HG03442 (cell line): ENCODE results near the gene MCUB.

ENCODE experiments used
- ATAC-seq: cut with Tn5 transposase; IDR thresholded peaks from one replicate; pipeline ENCODE4 v1.9.1; 2021; ENCODE audit warnings: mild to moderate bottlenecking, moderate library complexity; ENCODE audit not compliant: unreplicated experiment

The MCUB gene

GRCh38 chr4:109627361-109627760 is 67.3 kb downstream of the MCUB start:
- ATAC-seq = no peak

GRCh38 chr4:109629775-109630174 is 69.7 kb downstream of the MCUB start:
- no peak for ATAC-seq

DNA sequence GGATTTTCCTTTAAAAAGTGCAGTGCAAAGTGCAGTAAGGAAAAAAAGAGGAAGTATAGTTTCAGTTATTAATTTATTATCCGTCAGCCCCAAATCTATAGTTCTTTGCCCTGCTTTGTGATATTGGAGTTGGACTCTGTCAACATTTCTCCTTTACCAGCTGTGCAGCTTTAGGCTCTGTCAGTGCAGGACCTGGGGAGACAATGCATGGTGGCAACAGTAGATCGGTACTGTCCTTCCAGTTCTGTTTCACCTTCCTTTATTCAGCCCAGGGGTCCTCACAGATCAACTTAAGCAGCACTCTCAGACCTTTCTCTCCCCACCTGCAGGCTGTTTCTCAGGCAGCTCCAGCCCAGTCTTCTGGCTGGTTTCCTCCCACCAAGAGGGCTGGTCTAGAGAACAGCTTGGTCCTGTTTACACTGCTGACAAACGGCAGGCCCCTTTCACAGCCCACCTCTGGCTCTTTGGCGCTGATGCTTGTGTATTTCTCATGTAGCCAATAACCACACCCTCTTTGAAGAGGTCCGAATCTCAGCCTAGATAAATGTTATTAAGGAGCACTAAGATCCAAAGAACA is 71.6 kb downstream of the MCUB start:
- no peak for ATAC-seq

DNA sequence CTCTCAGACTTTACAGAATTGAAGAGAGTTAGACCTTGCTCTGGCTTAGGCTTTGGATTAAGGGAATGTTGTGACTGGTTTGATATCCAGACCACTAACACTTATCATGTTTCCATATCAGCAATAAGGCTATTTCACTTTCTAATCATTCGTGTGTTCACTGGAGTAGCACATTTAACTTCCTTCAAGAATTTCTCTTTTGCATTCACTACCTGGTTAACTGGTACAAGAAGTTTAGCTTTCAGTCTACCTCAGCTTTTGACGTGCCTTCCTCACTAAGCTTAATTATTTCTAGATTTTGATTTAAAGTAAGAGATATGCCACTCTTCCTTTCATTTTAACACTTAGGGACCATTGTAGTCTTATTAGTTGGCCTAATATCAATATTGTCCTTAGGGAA is 80.6 kb downstream of the MCUB start:
- ATAC-seq = no peak

- ATAC-seq = no peak
Measured at GRCh38 chr4:109645874-109646710, 86.0 kb downstream of the MCUB start.

GRCh38 chr4:109648266-109648996 is 88.4 kb downstream of the MCUB start:
- ATAC-seq = peak; percentile 65

- no peak for ATAC-seq
Measured at GRCh38 chr4:109648997-109649575, 89.0 kb downstream of the MCUB start.

GRCh38 chr4:109649872-109650271 is 89.8 kb downstream of the MCUB start:
- peak; percentile 80 for ATAC-seq

DNA sequence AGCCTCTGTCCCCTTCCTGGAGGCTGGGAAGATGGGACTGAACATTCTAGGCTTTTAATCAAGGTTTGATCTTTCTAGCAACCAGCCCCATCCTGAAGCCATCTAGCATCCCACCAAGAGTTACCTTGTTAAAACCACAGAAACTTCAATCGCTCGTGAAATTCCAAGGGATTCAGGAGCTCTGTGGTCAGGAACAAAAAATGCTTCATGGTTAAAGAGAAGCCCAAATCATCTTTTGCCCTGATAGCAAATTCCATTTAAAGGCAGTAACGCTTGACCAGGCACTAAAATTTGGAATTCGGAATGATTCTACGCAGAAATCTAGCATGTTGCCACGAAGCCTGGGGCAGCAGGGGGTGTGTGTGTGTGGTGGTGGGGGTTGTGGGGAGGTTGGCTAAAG is 95.3 kb downstream of the MCUB start:
- no peak for ATAC-seq

GRCh38 chr4:109657854-109658418 is 97.9 kb downstream of the MCUB start:
- ATAC-seq = no peak

DNA sequence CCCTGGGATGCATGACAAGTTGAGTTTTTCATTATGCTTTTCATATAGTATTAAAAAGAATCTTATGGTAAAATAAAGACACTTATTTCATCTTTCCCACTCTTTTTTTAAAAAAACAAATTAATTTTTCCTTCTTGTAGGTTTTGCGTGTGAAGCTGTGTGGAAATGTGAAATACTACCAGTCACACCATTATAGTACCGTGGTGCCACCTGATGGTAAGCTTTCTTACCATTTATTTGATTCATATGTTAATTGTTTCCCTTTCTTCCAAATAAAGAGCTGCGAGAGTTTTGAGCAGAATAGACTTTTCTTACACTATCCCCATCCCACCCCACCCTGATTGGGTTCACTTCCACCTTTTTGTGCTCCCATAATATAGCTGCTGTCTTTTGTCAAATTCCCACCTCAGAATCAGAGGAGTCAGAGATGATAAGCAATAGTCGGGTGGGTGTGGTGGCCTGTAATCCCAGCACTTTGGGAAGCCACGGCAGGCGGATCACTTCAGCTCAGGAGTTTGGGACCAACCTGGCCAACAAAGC is 98.9 kb downstream of the MCUB start:
- ATAC-seq = no peak

DNA sequence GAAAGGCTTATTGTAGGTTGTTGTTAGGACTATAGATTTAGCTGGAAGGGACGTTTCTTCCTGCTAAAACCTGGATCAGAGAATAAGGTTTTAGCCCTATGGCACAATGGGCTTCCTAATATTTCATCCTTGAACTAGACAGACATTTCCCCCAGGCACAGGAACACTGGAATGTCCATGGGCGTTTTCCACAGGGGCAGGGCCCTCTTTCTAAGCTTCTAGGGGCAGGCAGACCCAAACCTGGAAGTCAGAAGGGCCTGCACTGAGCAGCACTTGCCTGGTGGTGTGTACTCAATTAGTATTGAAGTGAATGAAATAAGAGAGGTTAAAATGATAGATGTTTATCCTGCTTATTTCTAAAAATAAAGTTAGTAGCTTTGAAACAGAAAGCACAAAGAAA is 102.1 kb downstream of the MCUB start:
- no peak for ATAC-seq

- no peak for ATAC-seq
Measured at GRCh38 chr4:109662771-109663170, 102.7 kb downstream of the MCUB start.

- ATAC-seq = no peak
Measured at GRCh38 chr4:109665783-109666485, 105.9 kb downstream of the MCUB start.

DNA sequence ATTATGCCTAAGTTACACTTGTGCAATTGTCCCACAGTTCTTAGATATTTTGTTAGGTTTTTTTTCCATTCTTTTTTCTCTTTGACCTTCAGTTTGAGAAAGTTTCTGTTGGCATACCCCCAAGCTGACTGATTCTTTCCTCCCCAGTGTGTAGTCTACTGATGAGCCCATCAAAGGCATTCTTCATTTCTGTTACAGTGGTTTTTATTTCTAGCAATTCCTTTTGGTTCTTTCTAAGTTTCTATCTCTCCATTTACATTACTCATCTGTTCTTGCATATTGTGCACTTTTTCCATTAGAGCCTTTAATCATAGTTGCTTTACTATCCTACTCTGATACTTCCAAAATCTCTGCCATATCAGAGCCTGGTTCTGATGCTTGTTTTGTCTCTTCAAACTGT is 111.3 kb downstream of the MCUB start:
- ATAC-seq = no peak

GRCh38 chr4:109672169-109672930 is 112.3 kb downstream of the MCUB start:
- ATAC-seq = no peak

- no peak for ATAC-seq
Measured at GRCh38 chr4:109673303-109673702, 113.3 kb downstream of the MCUB start.

DNA sequence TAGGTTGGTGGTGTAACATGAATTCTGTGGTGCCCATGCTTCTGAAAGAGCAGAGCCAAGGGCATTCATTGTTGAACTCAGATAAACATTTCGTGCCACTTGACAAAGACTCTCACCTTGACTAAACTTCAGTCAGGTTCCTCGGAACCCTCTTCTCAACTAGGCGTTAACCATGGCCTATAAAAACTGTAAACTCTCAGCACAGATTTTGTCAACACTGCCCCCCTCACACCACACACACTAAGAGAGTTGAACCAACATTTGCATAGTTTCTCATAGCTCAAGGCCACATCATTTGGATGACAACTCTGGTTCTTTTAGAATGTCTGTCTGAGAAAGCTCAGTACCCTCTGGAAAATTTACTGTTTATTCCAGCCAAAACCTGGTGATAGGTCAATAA is 115.1 kb downstream of the MCUB start:
- peak; percentile 82 for ATAC-seq

- no peak for ATAC-seq
Measured at GRCh38 chr4:109675843-109676242, 115.8 kb downstream of the MCUB start.

- ATAC-seq = no peak
Measured at GRCh38 chr4:109676886-109677285, 116.8 kb downstream of the MCUB start.
